Lower leg skin (tissue), 3 donors: ENCODE results near the gene KIF17.

Experiments
- CTCF ChIP-seq, 3 donors: fragments of 450-650 bp; IDR thresholded peaks; one replicate each; pipeline ENCODE4 v1.5.1; 2016; ENCODE audit warnings: antibody characterized with exemption in 3 of 3, mild to moderate bottlenecking in 3 of 3, moderate library complexity in 2 of 3
- POLR2A ChIP-seq, 2 donors: fragments of 450-650 bp; IDR thresholded peaks; one replicate each; pipeline ENCODE4 v1.6.1; 2016 to 2017; ENCODE audit warnings: antibody characterized with exemption in 2 of 2, mild to moderate bottlenecking in 1 of 2, moderate library complexity in 1 of 2

DNA sequence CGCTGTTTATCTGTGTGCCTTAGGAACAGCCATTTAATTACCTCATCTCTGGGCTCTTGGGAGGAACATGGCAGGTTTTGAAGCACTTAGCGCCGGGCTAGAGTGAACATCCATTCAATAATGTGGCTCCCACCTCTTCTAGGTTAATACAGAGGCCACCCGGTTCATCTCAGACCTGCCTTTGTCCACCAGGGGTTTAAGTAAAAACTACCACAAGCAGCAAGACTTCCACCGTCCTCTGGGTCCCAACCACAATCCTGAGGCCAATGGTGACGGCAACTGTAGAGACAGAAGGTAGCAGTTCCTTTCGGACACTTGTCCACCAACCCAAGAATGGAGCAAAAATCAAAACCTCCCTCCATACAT is 55.7 kb downstream of the KIF17 start:
- TF ChIP-seq POLR2A (IDR thresholded peaks at IDR 0.05) (no peak), CTCF (IDR thresholded peaks at IDR 0.05) (no peak)
